SW 1271 (cell line): ENCODE results near the gene TRPC6.
"Not testable (repeated sequence)": the region's sequence is repeated elsewhere in the genome, so short reads cannot be mapped to it uniquely, and the experiment has no call there.

Source experiments
- DNase-seq, 2 experiments: peaks; one replicate each; lab custom pipeline; 2025; lab: John Stamatoyannopoulos, UW

TRPC6 gene

DNA sequence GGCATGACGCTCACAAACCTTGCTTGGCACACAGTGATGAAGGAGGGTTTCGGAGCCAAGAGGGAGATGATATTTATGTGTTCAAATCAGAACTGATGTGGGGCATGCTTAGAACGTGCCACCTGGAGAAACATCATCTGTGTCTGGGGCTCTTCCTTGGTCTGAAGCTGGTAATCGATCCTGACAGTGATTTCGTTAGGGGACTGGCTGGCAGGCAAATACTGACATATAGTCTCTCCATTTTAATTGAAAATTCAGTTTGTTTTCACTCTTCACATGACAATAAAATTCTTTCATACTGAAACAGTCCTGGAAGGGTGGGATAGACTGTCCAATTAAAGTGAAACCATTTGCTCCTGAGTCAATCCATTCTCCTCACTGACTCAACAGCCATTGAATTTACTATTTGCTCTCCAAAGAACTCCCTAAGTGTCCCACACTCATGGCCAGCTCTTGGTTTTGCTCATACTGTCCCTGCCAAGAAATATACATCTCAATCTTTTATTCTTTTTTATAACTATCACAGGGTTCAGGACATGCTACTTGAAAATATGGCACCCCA, 134.8 kb downstream of the TRPC6 start:
- no peak for DNase-seq

DNA sequence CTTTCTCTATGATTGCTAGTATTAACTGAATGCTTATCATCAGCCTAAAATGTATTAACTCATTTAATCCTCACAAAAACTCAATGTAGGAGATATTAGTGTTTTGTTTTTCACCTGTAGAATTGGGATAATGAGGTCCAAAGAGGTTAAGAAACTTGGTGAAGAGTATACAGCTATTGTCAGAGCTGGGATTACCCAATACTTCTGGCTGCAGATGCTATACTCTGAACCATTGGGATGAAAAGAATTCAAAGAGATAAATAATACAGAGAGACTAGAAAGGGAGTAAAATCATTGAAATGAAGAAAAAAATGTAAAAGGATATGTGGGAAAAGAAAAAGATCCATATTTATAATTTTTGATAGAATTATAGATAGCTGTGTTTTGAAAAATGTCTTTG, 137.1 kb downstream of the TRPC6 start:
- no peak for DNase-seq

DNA sequence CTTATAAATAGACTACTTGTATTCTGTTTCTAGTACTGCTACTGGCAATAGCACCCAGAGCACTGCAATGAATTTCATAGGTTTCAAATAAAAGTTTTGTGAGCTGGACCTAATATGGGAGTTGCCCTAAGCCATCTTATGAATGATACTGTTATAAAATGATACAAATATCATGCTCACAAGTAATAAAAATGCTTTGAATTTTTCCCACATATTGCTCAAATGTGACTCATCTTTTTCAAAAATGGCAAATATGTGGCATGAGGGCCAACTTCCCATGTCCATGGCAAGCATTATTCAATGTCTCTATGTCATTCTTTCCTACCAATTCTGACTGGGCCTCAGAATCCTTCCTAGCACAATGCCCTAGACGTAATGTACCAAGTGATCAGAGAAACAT, 137.6 kb downstream of the TRPC6 start:
- peak; percentile 39 to 61 for DNase-seq

DNA sequence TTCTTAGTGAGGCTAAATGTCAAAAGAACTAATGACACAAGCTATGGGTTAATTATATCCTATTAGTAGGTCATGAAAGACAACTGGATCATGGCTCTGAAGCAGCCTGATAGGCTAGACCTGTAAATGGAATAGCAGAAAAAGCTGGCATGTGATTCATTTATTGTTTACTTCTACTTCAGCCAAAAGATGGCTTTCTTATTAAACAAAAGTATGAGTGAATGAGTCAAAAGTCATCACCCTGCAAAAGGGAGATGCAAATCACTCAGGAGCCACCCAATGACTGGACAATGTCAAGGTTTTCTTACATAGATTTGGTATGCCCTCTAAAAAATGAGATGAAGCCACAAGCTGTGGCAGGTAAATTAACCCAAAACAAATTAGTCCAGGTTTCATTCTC, 138.0 kb downstream of the TRPC6 start:
- DNase-seq: no peak

DNA sequence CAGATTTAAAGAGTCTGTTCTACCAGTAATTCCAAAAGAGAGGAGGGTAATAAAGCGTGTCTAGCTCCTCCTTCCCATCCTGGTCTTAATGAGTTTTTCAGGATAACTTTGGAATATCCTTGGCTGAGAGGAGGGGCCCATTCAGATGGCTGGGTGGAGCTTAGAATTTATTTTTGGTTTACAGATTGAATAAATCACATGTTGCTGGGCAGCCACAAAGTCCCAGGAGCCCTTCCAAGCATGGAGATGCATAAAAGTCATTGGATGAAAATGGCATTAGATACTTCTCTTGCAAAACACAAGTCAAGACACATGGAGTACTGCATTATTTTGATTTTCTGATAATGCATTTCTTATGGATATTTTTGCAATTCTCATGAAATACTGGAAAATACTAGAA, 139.0 kb downstream of the TRPC6 start:
- DNase-seq: no peak

DNA sequence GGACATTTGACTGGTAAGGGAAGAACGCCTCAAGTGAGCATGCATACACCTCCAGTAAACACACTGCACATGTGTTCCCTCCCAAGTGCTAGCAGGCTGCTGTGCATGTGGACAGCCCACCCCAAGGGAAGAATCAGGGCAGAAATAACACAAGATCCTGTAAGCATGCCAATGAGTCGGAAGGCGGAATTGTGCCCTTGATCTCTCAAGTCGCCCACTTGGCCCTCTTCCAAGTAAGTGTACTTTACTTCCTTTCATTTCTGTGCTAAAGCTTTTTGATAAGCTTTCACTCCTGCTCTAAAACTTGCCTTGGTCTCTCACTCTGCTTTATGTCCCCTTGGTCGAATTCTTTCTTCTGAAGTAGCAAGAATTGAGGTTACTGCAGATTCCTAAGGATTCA, 139.6 kb downstream of the TRPC6 start:
- no peak for DNase-seq

DNA sequence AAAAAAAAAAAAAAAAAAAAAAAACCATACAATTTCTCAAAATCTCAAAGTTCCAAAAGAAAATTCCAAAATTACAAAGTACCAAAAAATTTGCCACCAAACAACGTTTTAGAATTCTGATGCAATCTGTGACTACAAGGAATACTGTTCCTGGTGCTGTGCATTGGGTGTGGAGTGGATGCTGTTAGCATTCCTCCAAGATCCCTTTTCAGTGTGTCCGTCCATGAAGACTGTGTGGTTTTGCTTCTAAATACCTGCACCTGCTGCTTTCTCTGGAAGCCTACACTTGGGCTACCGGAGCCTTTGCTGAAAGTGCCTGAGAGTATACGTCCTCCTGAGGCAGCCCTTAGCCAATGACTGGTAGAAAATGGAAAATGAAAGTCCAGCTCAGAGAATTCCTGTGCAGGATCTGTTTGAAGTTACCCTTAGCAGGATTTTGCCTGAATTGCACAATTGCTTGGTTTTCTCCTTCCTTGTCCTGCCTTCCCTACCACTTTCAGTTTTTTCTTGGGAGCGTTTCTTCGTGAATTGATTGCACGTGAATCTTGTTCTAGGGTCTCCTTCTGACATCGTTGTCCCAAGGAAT, 140.8 kb downstream of the TRPC6 start:
- DNase-seq: no peak

DNA sequence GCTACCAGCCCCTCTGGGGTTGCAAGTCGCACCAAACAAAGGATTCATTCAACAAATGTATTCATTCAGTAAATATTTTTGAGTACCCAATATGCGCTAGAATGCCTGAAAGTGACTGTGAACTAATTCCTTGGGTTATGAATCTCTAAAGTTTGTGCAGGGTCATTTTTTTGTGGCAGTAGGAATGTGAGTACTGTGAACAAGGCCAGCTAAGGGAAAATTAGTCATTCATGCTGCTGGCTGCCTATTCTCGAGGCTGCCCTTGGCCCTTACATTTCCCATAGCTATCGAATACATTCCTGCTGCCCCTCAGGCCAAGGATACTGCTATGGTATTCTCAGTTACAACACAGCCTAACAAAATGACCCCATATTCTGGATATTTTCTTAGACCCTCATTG, 141.6 kb downstream of the TRPC6 start:
- no peak for DNase-seq

DNA sequence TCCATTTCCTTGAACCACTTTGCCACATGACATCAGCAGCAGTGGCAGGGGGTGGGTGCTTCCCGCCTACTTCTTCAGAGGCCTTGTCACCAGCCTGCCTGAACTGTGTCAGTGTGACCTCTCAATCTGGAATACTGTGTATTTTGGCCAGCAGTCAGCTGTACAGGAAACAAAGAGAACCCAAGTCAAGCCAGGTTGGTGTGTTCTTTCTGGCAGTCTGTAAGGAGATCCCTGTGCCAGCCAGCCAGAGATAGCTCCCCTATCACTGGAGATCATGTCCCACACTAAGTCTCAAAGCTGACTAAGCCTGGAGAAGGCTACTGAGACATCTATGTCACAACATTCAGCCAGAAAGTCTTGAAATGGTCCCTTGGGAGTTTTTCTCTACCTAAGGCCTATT, 142.1 kb downstream of the TRPC6 start:
- no peak for DNase-seq

DNA sequence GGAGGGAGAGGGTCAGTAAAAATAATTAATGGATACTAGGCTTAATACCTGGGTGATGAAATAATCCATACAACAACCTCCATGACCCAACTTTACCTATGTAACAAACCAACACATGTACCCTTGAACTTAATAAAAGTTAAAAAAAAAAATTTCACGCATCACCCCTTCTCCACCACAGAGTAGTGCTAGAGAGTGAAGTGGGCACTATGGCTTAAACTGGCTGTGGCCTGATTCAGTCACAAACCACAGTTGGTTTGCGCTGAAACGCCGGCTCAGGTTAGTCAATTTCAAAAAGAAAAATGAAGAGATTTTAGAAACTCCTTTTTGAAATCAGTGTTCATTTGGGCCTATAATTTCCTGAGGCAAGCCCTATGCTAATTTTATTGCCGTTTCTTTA, 144.3 kb downstream of the TRPC6 start:
- DNase-seq: no peak

DNA sequence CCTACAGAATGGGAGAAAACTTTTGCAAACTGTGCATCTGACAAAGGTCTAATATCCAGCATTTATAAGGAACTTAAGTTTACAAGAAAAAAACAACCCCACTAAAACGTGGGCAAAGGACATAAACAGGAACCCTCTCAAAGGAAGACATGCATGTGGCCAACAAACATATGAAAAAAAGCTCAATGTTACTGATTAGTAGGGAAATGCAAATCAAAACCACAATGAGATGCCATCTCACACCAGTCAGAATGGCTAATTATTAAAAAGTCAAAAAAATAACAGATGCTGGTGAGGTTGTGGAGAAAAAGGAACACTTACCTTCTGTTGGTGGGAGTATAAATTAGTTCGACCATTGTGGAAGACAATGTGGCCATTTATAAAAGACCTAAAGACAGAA, 145.1 kb downstream of the TRPC6 start:
- DNase-seq: not testable (repeated sequence)

DNA sequence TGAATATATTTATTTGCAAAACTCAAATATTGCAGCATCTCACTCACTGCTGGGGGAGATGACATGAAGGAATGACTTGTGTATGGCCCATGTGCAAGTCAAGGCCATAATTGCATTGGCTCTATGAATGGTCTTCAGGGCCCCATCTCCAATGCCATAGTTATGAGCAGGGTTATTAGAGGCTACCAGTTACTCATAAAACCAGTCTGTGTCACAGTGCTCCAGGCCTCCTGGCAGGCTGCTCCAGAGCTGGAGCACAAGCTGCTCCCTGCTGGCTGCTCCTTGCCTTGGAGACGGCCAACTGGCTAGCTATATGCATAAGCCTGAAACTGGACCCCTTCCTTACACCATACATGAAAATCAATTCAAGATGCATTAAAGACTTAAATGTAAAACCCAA, 145.7 kb downstream of the TRPC6 start:
- DNase-seq: no peak

DNA sequence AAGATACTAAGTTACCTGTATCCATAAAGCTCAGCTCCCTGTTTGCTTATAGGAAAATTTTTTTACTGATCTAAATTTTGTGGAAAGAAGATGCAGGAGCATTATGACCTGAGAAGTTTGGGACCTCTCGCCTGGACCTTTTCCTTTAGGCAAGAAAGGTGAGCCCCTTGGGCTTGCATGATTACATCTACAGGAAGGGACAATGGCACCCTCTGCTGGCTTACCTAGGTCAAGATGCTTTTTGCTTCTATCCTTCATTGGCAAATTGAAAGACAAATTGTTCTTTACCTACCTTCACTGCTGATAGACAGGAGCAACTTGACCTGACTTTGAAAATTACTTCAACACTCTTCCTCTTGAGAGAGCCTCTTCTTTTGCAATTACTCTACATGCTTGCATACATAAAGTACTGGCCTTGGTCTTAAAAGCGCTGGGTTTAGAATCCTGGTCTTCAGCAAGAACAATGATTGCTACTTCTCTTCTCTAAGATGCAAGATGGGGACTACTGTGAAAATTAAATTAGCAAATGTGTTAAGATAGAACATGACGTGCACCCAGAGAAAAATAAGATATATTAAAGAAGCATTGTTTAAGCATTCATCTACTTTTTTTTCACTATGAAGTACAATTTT, 147.2 kb downstream of the TRPC6 start:
- DNase-seq: peak; percentile 42 to 68

DNA sequence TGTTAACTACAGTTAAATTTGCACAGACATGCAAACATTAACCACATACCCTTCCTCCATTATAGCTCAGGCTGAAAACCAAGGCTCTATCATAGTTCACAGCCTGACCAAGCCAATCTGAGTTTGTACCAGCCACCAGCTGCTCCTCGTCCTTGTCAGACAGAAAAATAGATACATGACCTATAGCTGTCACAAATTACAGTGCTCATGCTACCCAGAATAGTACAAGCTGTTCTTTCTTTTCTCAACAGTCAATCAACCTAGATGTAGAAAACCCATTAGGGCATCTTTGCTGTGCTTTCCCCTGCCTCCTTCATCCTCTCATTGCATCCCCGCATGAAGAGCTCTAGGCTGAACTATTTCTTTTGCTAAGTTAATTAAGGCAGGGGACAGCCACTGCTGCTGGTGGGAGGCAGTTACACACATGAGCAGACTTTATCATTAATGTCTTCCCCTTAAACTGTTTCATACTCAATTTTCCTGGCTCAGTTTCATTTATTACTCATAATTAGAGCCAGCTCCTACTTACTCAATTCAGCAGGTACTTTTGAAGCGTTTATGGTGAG, 148.3 kb downstream of the TRPC6 start:
- DNase-seq: no peak

DNA sequence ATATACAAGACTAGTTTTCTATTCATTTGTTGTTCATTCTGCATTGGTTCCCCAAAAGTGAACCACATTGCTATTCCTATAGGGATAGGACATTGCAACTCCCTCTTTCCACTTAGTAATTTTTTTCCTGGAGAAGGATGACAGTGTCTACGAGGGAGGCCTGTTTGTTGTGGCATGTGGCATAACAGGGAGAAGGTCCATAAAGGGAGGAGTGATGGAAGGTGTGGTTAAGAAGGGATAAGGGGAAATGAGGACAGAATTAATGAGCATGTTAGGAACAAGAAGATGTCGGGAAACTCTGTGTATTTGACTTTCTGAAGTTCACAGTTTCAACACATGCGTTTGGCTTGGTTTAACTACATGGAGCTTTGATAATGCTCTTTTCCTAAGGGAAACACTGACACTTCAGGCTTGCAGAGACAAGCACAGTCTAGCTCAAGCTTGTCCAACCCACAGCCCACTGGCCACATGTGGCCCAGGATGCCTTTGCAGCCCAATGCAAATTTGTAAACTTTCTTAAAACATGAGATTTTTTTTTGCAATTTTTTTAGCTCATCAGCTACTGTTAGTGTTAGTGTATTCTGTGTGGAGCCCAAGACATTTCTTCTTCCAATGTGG, 149.7 kb downstream of the TRPC6 start:
- DNase-seq: no peak

DNA sequence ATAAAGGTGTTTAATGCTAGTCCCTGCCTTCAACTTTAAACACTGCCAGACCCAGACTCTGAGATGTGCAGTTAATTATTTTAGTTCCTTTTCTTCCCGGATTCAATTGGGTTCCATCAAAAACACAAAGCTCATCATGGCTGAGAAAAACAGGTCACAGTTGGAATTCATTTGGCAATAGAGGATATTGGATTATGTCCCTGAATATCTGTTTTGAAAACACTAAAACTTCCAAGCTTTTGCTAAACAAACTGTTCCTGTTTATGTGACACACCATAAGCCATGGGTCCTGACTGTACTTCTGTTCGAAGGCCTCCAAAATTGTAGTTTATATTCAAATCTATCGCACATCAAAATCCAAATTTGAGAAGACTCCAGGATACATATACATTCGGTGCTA, 150.7 kb downstream of the TRPC6 start:
- DNase-seq: no peak

DNA sequence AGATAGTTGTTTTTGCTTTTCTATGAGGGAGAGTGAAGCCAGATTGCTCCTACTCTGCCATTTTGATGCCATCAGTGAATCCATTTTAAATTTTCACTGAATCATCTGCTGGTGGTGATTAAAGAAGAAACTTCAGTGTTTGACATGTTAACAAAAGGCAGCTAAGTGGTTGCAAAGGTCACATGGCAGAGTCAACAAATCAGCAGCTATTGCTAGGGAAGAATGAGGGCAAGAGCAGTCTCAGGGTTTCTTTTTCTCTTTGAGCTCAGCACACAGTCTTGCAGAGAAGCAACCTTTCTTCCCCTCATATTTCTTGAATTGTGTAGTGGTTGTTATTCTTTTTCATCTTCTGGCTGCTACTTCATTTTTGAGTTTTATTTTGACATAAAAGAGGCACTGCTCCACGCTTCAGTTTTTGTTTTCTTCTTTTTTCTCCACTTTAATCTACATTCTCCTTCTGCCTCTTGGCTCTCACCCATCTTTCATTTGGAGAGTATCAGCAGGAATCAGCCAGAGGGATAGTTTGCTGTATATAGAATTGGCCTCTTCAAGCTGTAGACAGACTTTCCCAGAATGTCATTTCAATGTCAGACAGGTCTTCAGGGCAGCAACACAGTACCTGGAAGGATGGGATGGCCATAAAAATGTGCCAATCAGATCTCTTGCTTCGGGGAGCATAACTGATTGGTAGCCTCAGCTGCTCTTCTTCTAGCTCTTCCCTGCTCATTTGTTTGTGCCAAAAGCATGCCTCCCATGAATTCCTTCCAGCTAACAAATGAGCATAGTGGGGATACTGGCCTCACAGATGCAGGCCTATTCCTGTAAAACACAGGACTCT, 153.9 kb downstream of the TRPC6 start:
- DNase-seq: no peak

DNA sequence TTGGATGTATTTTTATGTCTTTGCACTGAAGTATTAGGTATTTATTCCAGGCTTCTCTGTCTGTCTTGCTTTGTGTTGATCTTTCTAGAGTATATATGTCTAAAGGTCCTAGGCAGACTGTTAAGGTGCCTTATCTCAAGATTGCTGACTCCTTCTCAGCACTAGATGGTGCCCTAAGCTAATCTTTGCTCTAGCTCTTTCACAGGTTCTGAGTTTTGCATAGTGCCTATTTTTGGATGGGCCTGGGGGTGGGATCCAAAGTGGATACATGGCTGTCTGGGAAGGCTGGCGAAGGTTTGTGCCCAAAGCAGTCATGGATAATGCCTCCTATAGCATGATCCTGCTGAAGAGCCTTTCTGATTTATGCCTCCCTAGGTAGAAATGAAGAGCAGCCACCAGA, 154.9 kb downstream of the TRPC6 start:
- DNase-seq: peak in 1 of 2 experiments; percentile 41

DNA sequence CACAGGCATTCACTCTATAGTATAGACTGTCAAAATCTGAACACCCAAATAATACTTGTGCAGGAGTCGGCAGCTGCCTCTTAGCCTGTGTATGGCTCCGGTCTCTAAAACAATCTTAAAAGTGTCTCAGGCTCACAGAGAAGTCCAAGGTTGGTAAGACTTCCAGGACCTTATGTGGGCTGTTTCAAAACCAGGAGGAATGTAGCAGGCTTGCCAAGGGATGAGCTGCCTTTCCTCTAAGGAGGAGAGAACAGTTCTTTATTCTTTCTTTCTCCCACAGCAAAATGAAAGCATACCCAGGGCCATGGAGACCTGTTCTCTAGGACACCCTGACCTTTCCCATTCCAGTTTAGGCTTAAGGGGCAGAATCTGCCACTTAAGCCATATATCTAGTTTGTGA, 176.5 kb downstream of the TRPC6 start:
- DNase-seq: no peak
